K562 (cell line): ENCODE results near the gene GALNT13. TPM values are rescaled to one million over a fixed set of nuclear protein-coding genes. Genes with fewer than 3 reads are reported as not detected.

Experiments used
- ATAC-seq: fragments of 200-7000 bp; cut with Tn5 transposase; 3 replicates; pipeline ENCODE4 v1.9.1; 2020; ENCODE audit warnings: moderate library complexity
- BruUV-seq: library from RNA; stranded (reverse); fragments of 400-500 nt; replicated peaks from 2 replicates; lab custom pipeline; 2021; lab: Mats Ljungman, UMichigan
- CTCF ChIA-PET: fragments of 300-600 bp; formaldehyde crosslinking; extraction: SDS; loops from one replicate; lab custom pipeline; 2021; ENCODE audit warnings: low intra/inter-chr PET ratio; lab: Yijun Ruan, JAX
- POLR2A ChIA-PET: fragments of 300-600, 350-650 bp; sonication (Branson Sonifier 250); formaldehyde crosslinking; extraction: SDS; loops from one replicate; lab custom pipeline; 2021; ENCODE audit warnings: antibody characterized with exemption, inconsistent platforms; lab: Yijun Ruan, JAX
- DNase-seq, 4 experiments: peaks; one replicate each; pipeline versions ENCODE4 v3.0.0 to v3.0.0-alpha.2; 2011 to 2018; ENCODE audit warnings: low spot score in 3 of 4, mixed read lengths in 3 of 4; ENCODE audit errors: extremely low read depth in 1 of 4
- FAIRE-seq: peaks from 2 replicates; lab custom pipeline; 2011; peaks lifted over from hg19 to GRCh38; lab: Jason Lieb, UNC
- H2AFZ ChIP-seq: 2 replicates; pipeline ENCODE4 v1.6.0; 2011; ENCODE audit warnings: low read depth, low read length, control low read depth, inconsistent platforms
- H3K27ac ChIP-seq: fragments of 200-600 bp; 3 replicates; pipeline ENCODE4 v1.8.0; 2011; ENCODE audit warnings: low read depth, mild to moderate bottlenecking, control low read depth, inconsistent platforms, low read length, moderate library complexity, mixed read lengths; ENCODE audit errors: extremely low read depth
- H3K27me3 ChIP-seq, 2 experiments: fragments of 300-600 bp in 1 of 2; 2 replicates in 1 of 2; 3 replicates in 1 of 2; pipeline versions ENCODE4 v1.6.0 to v1.8.0; 2011; ENCODE audit warnings: inconsistent platforms in 2 of 2, low read length in 2 of 2, mild to moderate bottlenecking in 1 of 2, mixed read lengths in 1 of 2, moderate library complexity in 1 of 2; ENCODE audit not compliant: control insufficient read depth in 2 of 2, insufficient read depth in 2 of 2
- H3K36me3 ChIP-seq: fragments of 300-600 bp; 3 replicates; pipeline ENCODE4 v1.8.0; 2011; ENCODE audit warnings: mild to moderate bottlenecking, low read length, inconsistent platforms; ENCODE audit not compliant: control insufficient read depth, insufficient read depth
- H3K4me1 ChIP-seq, 2 experiments: fragments of 200-600 bp in 1 of 2; replicated peaks in 1 of 2; 2 replicates in 1 of 2; 3 replicates in 1 of 2; pipeline versions ENCODE4 v1.5.1 to v1.8.0; 2011; ENCODE audit warnings: inconsistent platforms in 2 of 2, low read length in 2 of 2, mild to moderate bottlenecking in 1 of 2, mixed read lengths in 1 of 2, moderate library complexity in 1 of 2; ENCODE audit not compliant: control insufficient read depth in 2 of 2, insufficient read depth in 2 of 2
- H3K4me2 ChIP-seq: 2 replicates; pipeline ENCODE4 v1.6.1; 2011; ENCODE audit warnings: low read length, control low read depth, inconsistent platforms, mixed read lengths; ENCODE audit not compliant: insufficient read depth
- H3K4me3 ChIP-seq: fragments of 200-600 bp; sonication (generic), shearing (Covaris generic); 2 replicates; pipeline ENCODE4 v1.5.1; 2016; ENCODE audit warnings: control low read depth, inconsistent platforms
- H3K79me2 ChIP-seq: fragments of 200-600 bp; 3 replicates; pipeline ENCODE4 v1.8.0; 2011; ENCODE audit warnings: low read length, inconsistent platforms; ENCODE audit not compliant: control insufficient read depth, insufficient read depth
- H3K9ac ChIP-seq, 2 experiments: 2 replicates each; pipeline versions ENCODE4 v1.6.0 to v1.6.1; 2011; ENCODE audit warnings: low read depth in 2 of 2, low read length in 2 of 2, control low read depth in 1 of 2, inconsistent platforms in 1 of 2, mild to moderate bottlenecking in 1 of 2, mixed read lengths in 1 of 2; ENCODE audit not compliant: insufficient read depth in 1 of 2
- H3K9me1 ChIP-seq: one replicate; pipeline ENCODE4 v1.6.0; 2011; ENCODE audit warnings: inconsistent platforms, mild to moderate bottlenecking, low read length, moderate library complexity; ENCODE audit not compliant: control insufficient read depth, insufficient read depth
- H3K9me3 ChIP-seq: replicated peaks from 2 replicates; pipeline ENCODE4 v1.5.1; 2011; ENCODE audit warnings: low read depth, low read length, inconsistent platforms; ENCODE audit not compliant: control insufficient read depth, insufficient read depth
- H4K20me1 ChIP-seq: replicated peaks from 2 replicates; pipeline ENCODE4 v1.6.1; 2011; ENCODE audit warnings: low read length, inconsistent platforms, mixed read lengths; ENCODE audit not compliant: control insufficient read depth, insufficient read depth
- BACH1 ChIP-seq: fragments of 200-800 bp; sonication (Bioruptor generic); IDR thresholded peaks from 2 replicates; pipeline ENCODE4 v1.6.1; 2016; ENCODE audit warnings: missing genetic modification characterization, missing compliant biosample characterization
- EHMT2 ChIP-seq: fragments of 450-650 bp; IDR thresholded peaks from 2 replicates; pipeline ENCODE4 v1.6.1; 2018; ENCODE audit warnings: antibody characterized with exemption
- ELF1 ChIP-seq: fragments of 200-800 bp; sonication (Bioruptor generic); IDR thresholded peaks from 2 replicates; pipeline ENCODE4 v1.6.1; 2016; ENCODE audit warnings: missing genetic modification characterization, missing compliant biosample characterization
- HDAC8 ChIP-seq: fragments of 450-650 bp; IDR thresholded peaks from 2 replicates; pipeline ENCODE4 v1.6.1; 2016; ENCODE audit warnings: mild to moderate bottlenecking, missing genetic modification characterization, moderate library complexity, missing compliant biosample characterization
- MLLT1 ChIP-seq, 2 experiments: fragments of 450-650 bp; IDR thresholded peaks; 2 replicates each; pipeline ENCODE4 v1.6.1; 2016
- MXI1 ChIP-seq: IDR thresholded peaks from 2 replicates; pipeline ENCODE4 v1.6.1; 2011; ENCODE audit warnings: low read depth, mild to moderate bottlenecking, improper control_type of control experiment, low read length
- ZNF124 ChIP-seq: sonication (generic); formaldehyde crosslinking; IDR thresholded peaks from 2 replicates; pipeline ENCODE4 v1.8.1; 2022; ENCODE audit warnings: missing genetic modification reagents
- ZNF609 ChIP-seq: sonication (generic); formaldehyde crosslinking; IDR thresholded peaks from 2 replicates; pipeline ENCODE4 v1.8.1; 2023; ENCODE audit warnings: missing genetic modification reagents, mild to moderate bottlenecking, borderline replicate concordance
- ZSCAN32 ChIP-seq: fragments of 450-650 bp; formaldehyde crosslinking; IDR thresholded peaks from 2 replicates; pipeline ENCODE4 v1.4.0; 2020; ENCODE audit warnings: mild to moderate bottlenecking, moderate library complexity
- WGBS: fragments of 100-300 bp; shearing (Covaris generic); methylation state at CpG from one replicate; pipeline ENCODE4 v1.1.6; 2016; ENCODE audit warnings: low coverage, mixed read lengths; ENCODE audit not compliant: insufficient coverage; ENCODE audit errors: missing lambda C conversion rate; 5-methylcytosine and 5-hydroxymethylcytosine counted together
- in situ Hi-C: fragments of 300-500 bp; cut with MboI; formaldehyde crosslinking; loops from 4 replicates; pipeline ENCODE4 v1.15.0; 2018; ENCODE audit warnings: inconsistent platforms, mixed read lengths
- intact Hi-C: fragments of 100-400 bp; cut with micrococcal nuclease; formaldehyde crosslinking; loops from 2 replicates; pipeline ENCODE4 v1.14.2; 2022
- polyA plus RNA-seq, 8 experiments: library from polyadenylated mRNA; depleted of rRNA in 4 of 8; stranded (reverse) in 5 of 8; unstranded in 3 of 8; fragments of >200 nt; fragmentation: Nextera tagmentation in 2 of 8; fragmentation: Illumina TruSeq in 1 of 8; extraction: Ambion mirVana in 2 of 8; extraction: Trizol in 1 of 8; gene quantifications; 2 replicates each; pipeline versions ENCODE4 v1.2.1 to v1.2.3, GENCODE V29; 2011 to 2014; ENCODE audit warnings: inconsistent platforms in 1 of 8, missing spikeins in 1 of 8
- total RNA-seq, 7 experiments: library from RNA; depleted of rRNA in 6 of 7; stranded (reverse); fragments of >200 nt in 6 of 7; fragmentation: Illumina TruSeq in 2 of 7; extraction: Trizol in 2 of 7; gene quantifications; 2 replicates each; pipeline versions ENCODE4 v1.2.1 to v1.2.3, GENCODE V29; 2011 to 2021; ENCODE audit warnings: low replicate concordance in 1 of 7

Gene GALNT13
- total and polyA plus RNA-seq, 9 of the 15 experiments (the other 6 are each of a cell fraction or from before 2014, with no cell fraction given) = not detected

- WGBS = 0% methylated on average over 4 of the region's 4 CpGs
- H3K4me2 ChIP-seq = no peak overlapping the region
- H3K27me3 ChIP-seq = no peaks in the 10 kb centered on the region
- no peaks in the 10 kb centered on the region for H3K9me3 ChIP-seq
- no peaks in the 10 kb centered on the region for H3K36me3 ChIP-seq
- no peak overlapping the region for H3K4me3 ChIP-seq
- BruUV-seq = no TSS peak
- POLR2A ChIA-PET = no interaction called here
- CTCF ChIA-PET = no interaction called here
- in situ Hi-C loops (no loop called here), intact Hi-C loops (no loop called here)
- no peaks in the 10 kb centered on the region for H3K9me1 ChIP-seq
- H3K9ac ChIP-seq = no peak overlapping the region
- H3K27ac ChIP-seq = no peak overlapping the region
- H3K79me2 ChIP-seq = no peaks in the 10 kb centered on the region
- DNase-seq = no peak
- no peak overlapping the region for H2AFZ ChIP-seq
- FAIRE-seq = no peak
- H4K20me1 ChIP-seq = no peaks in the 10 kb centered on the region
- ATAC-seq = no peak
- no peaks in the 10 kb centered on the region for H3K4me1 ChIP-seq
- TF ChIP-seq HDAC8 (tag) = no peak
Observed at GRCh38 chr2:154484338-154485099, 612.8 kb downstream of the GALNT13 start.

- Histone ChIP-seq H3K36me3 (no peaks in the 10 kb centered on the region), H3K4me1 (no peaks in the 10 kb centered on the region), H4K20me1 (no peaks in the 10 kb centered on the region), H3K9ac (no peak overlapping the region), H2AFZ (no peak overlapping the region), H3K79me2 (no peaks in the 10 kb centered on the region), H3K27me3 (no peaks in the 10 kb centered on the region), H3K27ac (no peak overlapping the region), H3K9me3 (no peaks in the 10 kb centered on the region), H3K4me3 (no peak overlapping the region), H3K4me2 (no peak overlapping the region), H3K9me1 (no peaks in the 10 kb centered on the region)
- ChIA-PET POLR2A (no interaction called here), CTCF (no interaction called here)
- in situ Hi-C loops = no loop called here
- 0% methylated on average over 4 of the region's 4 CpGs for WGBS
- no TSS peak for BruUV-seq
- DNase-seq (no peak), ATAC-seq (no peak), FAIRE-seq (no peak)
- intact Hi-C loops = no loop called here
- no peak for TF ChIP-seq ELF1 (tag)
- no peak for TF ChIP-seq ZNF124
- TF ChIP-seq ZSCAN32 (CRISPR knock-in tag) = no peak
- no peak for TF ChIP-seq EHMT2
- TF ChIP-seq MXI1 = no peak
- TF ChIP-seq ZNF609 (CRISPR knock-in tag) = no peak
- TF ChIP-seq MLLT1 (IDR thresholded peaks at IDR 0.05) = no peak
- no peak for TF ChIP-seq BACH1 (tag)
Observed at GRCh38 chr2:154488801-154489200, 617.1 kb downstream of the GALNT13 start.
